Daoy (cell line): ENCODE results near the gene IGSF8. TPM values are rescaled to one million over a fixed set of nuclear protein-coding genes. Genes with fewer than 3 reads are reported as not detected.

Experiments
- DNase-seq: peaks from one replicate; pipeline ENCODE4 v3.0.0-alpha.2; 2015; ENCODE audit warnings: low read depth
- total RNA-seq: library from RNA; depleted of rRNA; stranded (reverse); fragments of >200 nt; shearing (Covaris generic); gene quantifications from 2 replicates; pipeline ENCODE4 v1.2.3, GENCODE V29; 2014

IGSF8 gene
- total RNA-seq, 1 experiment from 2014 or later, result 27.6 TPM

GRCh38 chr1:160107512-160107911 is 9.1 kb upstream of the IGSF8 start:
- DNase-seq, result no peak

GRCh38 chr1:160105155-160105554 is 6.7 kb upstream of the IGSF8 start:
- no peak for DNase-seq

- no peak for DNase-seq
Measured at GRCh38 chr1:160104486-160104885, 6.1 kb upstream of the IGSF8 start.

- no peak for DNase-seq
Measured at GRCh38 chr1:160103658-160104408, 5.4 kb upstream of the IGSF8 start.

GRCh38 chr1:160101717-160102522 is 3.5 kb upstream of the IGSF8 start:
- DNase-seq, result no peak

- DNase-seq, result peak; percentile 71
Measured at GRCh38 chr1:160101037-160101716, 2.8 kb upstream of the IGSF8 start.

GRCh38 chr1:160099716-160100375 is 1.4 kb upstream of the IGSF8 start:
- DNase-seq, result no peak

GRCh38 chr1:160098852-160099561 is 588 bp upstream of the IGSF8 start:
- DNase-seq, result peak; percentile 95

- DNase-seq, result no peak
Measured at GRCh38 chr1:160097151-160097910, 1.1 kb downstream of the IGSF8 start.

GRCh38 chr1:160096274-160097116 is 1.9 kb downstream of the IGSF8 start:
- no peak for DNase-seq

GRCh38 chr1:160095382-160096105 is 2.9 kb downstream of the IGSF8 start:
- no peak for DNase-seq

- no peak for DNase-seq
Measured at GRCh38 chr1:160094806-160095205, 3.6 kb downstream of the IGSF8 start.

GRCh38 chr1:160094291-160094625 is 4.2 kb downstream of the IGSF8 start:
- no peak for DNase-seq

GRCh38 chr1:160093624-160094290 is 4.7 kb downstream of the IGSF8 start:
- DNase-seq, result no peak

- no peak for DNase-seq
Measured at GRCh38 chr1:160093069-160093395, 5.4 kb downstream of the IGSF8 start.

- DNase-seq, result no peak
Measured at GRCh38 chr1:160092366-160093068, 5.9 kb downstream of the IGSF8 start.

GRCh38 chr1:160091666-160092223 is 6.7 kb downstream of the IGSF8 start:
- no peak for DNase-seq

GRCh38 chr1:160090760-160091159 is 7.7 kb downstream of the IGSF8 start:
- no peak for DNase-seq
